Measurements from ENCODE around the gene DHRSX.
"Not testable (repeated sequence)": the region's sequence is repeated elsewhere in the genome, so short reads cannot be mapped to it uniquely, and the experiment has no call there.

DHRSX gene

GRCh38 chrX:2395261-2395992 lies 105.3 kb downstream of the DHRSX start:
- no peak for DNase-seq (ENCODE audit: low read depth in 2 of 2)

GRCh38 chrX:2391869-2392606 lies 108.7 kb downstream of the DHRSX start:
- no peak for DNase-seq (ENCODE audit: low read depth in 2 of 2)

DNA sequence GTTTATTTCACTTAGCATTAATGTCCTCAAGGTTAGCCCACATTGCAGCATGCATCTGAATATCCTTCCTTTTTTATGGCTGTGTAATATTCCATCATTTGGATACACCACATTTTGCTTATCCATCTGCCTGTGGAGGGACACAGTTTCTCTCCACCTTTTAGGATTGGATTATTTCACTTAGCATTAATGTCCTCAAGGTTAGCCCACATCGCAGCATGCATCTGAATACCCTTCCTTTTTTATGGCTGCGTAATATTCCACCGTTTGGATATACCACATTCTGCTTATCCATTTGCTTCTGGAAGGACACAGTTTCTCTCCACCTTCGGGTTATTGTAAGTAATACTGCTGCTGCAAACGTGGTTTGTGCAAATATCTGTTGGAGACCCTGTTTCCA lies 110.0 kb downstream of the DHRSX start:
- DNase-seq (ENCODE audit: low read depth in 2 of 2), result no peak

DNA sequence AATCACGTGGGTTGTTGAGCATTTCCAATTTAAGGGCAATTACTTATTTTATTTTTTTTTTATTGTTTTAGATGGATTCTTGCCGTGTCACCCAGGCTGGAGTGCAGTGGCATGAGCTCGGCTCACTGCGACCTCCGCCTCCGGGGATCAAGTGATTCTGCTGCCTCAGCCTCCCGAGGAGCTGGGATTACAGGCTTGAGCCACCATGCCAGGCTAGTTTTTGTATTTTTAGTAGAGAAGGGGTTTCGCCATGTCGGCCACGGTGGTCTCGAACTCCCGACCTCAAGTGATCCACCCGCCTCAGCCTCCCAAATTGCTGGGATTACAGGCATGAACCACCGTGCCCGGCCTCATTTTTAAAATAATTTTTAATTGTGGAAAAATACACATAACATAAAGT lies 111.0 kb downstream of the DHRSX start:
- DNase-seq (ENCODE audit: low read depth in 2 of 2), result not testable (repeated sequence)

- DNase-seq (ENCODE audit: low read depth in 2 of 2), result no peak
Measured at GRCh38 chrX:2389324-2389723, 111.5 kb downstream of the DHRSX start.

GRCh38 chrX:2388669-2389068 lies 112.1 kb downstream of the DHRSX start:
- DNase-seq (ENCODE audit: low read depth in 2 of 2), result no peak

DNA sequence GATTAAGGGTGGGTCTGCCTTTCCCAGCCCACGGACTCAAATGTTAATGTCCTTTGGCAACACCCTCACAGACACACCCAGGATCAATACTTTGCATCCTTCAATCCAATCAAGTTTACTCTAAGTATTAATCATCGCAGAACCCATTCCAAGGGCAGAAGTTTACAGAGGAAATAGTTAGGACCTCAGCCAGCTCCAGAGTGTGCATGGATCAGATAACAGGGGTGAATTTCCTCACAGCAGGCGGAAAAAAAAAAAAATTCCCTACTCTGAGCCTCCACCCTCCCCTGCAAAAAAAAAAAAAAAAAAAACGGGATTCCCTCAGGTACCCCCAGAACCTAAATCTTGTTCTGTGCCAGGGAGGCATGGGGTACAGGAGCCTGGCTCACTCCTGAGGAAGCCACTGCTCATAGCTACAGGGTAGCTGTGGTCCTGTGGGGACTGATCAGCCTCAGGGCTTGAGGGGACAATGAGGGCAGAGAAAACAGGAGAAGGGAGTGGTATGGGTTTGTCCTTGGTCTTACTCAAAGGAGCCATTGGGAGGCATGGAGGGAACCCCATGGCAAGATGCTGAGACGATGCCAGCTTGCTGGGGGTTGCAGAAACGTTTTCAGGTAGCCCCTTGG lies 113.0 kb downstream of the DHRSX start:
- no peak for DNase-seq (ENCODE audit: low read depth in 2 of 2)

DNA sequence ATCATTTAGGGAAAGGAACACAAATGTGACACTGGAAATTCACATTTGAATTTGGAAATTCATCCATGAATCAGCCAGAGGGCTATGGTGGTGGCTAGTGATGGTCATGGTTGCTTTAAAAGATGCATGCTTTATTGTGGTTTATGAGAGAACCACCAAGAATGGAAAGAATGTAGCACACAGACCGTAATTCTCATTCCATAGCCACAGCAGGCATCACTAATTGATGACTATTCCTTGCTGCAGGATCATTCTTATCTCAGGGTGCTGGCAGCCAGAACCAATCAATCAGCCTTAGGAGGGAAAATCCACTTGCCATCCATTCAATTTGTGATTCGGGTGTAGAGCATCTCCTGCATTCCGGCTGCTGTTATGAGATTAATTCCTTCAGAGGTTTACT lies 115.6 kb downstream of the DHRSX start:
- no peak for DNase-seq (ENCODE audit: low read depth in 2 of 2)

DNA sequence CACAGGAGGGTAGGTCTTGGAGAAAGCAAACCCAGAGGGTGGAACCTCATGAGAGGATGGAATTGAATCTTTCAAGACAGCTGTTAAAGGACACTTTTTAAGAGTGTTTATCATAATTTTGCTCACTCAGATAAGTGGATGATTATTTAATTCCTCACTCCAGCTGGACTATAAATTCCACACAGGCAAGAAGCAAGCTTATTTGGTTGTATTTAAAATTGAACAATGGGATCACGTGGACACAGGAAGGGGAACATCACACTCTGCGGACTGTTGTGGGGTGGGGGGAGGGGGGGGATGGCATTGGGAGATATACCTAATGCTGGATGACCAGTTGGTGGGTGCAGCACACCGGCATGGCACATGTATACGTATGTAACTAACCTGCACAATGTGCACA lies 116.3 kb downstream of the DHRSX start:
- no peak for DNase-seq (ENCODE audit: low read depth in 2 of 2)

DNA sequence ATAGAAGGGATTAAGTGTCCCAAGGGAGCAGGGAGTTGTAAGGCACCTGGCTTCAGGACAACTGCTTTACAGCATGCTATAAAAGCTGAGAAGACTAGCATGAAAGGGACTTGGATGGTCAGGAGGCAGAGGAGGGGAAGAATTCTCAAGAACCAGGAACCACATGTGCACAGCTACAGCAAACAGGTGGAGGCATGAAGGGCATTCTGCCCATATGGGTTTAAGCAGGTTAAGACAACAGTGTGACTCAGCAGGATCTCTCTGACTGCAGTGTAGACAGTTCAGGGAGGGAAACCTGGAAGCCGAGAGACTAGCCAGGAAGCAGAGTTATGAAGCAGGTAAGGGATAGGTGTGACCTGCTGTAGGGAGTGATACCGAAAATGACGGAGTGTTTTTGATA lies 117.0 kb downstream of the DHRSX start:
- DNase-seq (ENCODE audit: low read depth in 2 of 2), result no peak

- DNase-seq (ENCODE audit: low read depth in 2 of 2), result no peak
Measured at GRCh38 chrX:2383144-2383543, 117.6 kb downstream of the DHRSX start.

DNA sequence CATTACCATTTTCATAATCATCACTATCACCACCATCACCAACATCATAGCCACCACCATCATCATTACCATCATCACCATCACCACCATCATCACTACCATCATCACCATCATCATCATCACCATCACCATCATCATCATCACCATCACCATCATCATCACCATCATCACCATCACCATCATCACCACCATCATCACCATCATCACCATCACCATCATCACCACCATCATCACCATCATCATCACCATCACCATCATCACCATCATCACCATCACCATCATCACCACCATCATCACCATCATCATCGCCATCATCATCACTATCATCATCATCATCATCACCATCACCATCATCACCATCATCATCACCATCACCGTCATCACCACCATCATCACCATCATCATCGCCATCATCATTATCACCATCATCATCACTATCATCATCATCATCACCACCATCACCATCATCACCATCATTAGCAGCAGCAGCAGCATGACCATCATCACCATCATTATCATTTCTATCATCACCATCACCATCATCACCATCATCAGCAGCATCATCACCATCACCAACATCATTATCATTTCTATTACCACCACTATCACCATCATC lies 118.2 kb downstream of the DHRSX start:
- DNase-seq (ENCODE audit: low read depth in 2 of 2), result not testable (repeated sequence)

DNA sequence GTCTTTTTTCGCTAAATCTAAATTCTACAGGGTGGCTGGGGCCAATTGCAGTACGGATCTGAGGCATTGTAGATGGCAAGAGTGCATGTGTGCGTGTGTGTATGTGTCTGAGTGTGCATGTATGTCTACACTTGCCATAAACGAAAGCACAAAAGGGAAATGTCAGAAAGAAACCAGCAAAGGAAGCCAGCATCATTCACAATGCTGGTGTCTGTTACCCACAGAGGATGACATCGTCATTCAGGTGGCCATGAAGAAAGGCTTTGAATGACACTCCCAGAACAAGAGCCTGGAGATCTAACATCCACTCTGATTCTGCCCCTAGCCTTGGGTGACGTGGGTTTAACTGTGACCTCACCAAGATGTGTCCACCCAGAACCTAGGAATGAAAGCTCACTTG lies 124.6 kb downstream of the DHRSX start:
- no peak for DNase-seq (ENCODE audit: low read depth in 2 of 2)

GRCh38 chrX:2374086-2374485 lies 126.7 kb downstream of the DHRSX start:
- DNase-seq (ENCODE audit: low read depth in 2 of 2), result no peak

GRCh38 chrX:2373615-2374014 lies 127.2 kb downstream of the DHRSX start:
- no peak for DNase-seq (ENCODE audit: low read depth in 2 of 2)

GRCh38 chrX:2371026-2371711 lies 129.6 kb downstream of the DHRSX start:
- DNase-seq (ENCODE audit: low read depth in 2 of 2), result no peak

GRCh38 chrX:2370456-2370855 lies 130.3 kb downstream of the DHRSX start:
- DNase-seq (ENCODE audit: low read depth in 2 of 2), result no peak

DNA sequence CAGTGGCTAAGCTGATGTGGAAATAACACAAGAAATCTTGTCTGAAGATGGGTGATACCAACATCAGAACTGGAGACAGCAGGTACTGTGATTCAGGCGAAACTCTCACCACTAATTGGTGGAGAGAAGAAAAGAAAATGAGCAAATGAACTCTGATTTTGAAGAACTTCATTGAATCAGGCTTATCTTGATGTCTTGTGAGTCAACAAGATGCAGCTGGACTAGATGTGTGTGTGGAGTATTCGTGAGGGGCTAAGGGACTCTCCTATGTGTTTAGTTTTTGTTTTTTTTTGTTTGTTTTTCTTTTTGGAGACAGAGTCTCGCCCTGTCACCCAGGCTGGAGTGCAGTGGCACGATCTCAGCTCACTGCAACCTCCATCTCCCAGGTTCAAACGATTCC lies 131.6 kb downstream of the DHRSX start:
- no peak for DNase-seq (ENCODE audit: low read depth in 2 of 2)

DNA sequence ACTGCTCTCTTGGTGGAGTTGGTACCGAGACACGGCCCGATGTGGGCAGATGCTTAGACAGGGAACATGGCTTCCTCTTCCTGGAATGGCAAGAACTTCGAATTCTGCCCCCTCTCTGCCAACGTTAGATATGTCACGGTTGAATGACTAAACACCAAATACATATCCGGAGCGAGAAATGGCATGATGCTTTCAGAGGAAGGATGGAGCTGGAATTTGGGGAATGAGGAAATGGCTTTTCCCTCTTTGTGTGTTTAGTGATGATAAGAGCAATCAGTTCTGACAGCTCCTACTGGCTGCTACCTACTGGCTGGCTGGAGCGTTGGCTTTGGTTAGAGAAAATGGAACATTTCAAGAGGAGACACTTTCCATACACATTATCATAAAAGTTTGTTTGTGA lies 140.0 kb downstream of the DHRSX start:
- DNase-seq (ENCODE audit: low read depth in 2 of 2), result no peak

DNA sequence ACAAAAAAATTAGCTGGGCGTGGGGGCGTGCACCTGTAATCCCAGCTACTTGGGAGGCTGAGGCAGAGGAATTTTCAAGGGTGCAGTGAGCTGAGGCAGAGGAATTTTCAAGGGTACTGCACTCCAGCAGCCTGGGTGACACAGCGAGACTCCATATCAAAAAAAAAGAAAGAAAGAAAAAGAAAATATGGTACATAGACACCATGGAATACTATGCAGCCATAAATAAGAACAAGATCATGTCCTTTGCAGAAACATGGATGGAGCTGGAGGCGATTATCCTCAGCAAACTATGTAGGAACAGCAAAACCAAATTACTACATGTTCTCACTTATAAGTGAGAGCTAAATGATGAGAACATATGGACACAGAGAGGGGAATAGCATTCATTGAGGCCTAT lies 141.3 kb downstream of the DHRSX start:
- DNase-seq (ENCODE audit: low read depth in 2 of 2), result not testable (repeated sequence)

DNA sequence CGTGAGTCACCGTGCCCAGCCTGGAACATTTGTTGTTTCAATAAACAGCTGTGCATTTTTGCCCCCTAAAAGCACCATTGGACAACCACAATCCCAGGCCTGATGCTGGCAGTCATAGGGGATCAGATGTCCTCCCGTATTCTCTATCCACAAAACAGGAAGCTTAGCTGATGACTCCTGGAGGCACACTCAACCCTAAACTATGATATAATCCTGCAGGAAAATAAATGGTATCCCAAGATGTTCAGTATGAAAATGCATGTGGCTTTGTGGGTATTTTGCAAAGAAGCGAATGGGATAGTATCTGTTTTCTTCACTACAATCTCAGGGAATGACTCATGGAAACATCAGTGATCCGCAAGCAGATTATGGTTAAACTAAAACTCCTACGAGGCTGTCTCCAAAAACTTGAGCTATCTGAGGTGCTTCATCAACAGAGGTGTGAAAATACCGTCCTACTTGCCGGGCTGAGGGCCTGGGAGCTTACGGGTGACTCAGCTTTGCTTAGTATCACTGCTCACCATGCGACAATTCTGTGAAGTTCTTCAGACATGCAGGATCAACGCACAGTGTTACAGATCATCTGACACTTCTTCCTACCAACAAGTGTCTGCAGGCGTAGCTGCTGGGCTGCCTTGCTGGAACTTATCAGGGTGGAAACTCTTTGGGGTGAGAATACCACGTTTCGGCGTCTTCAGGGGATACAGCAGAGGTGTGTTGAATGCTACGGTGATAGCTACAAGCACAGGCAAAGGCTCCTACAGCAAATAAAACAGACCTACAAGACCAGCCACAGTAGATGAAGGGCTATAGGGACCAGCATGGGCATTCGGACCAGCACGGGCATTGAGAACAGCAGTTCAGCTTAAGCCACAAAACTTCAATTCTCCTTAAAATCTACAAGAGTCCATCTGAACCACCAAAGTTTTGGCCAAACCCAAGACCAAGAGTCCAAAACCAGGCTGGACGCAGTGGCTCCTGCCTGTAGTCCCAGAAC lies 148.5 kb downstream of the DHRSX start:
- no peak for DNase-seq (ENCODE audit: low read depth in 2 of 2)

All from stimulated activated CD8-positive, alpha-beta memory T cell treated with anti-CD3 and anti-CD28 coated beads, Interleukin-7, amount 100 ng/mL, for 4 hours (primary cell).